Urinary bladder (tissue), 4 donors: ENCODE measurements around the gene HLA-F. TPM values are rescaled to one million over a fixed set of nuclear protein-coding genes. Genes with fewer than 3 reads are reported as not detected.

Source experiments
- DNase-seq: peaks from one replicate; pipeline ENCODE4 v3.0.0-alpha.2; 2015; ENCODE audit errors: extremely low spot score
- H3K27ac ChIP-seq: one replicate; pipeline ENCODE4 v1.5.1; 2013; ENCODE audit warnings: low read depth, mild to moderate bottlenecking, moderate library complexity
- H3K36me3 ChIP-seq: one replicate; pipeline ENCODE4 v1.6.1; 2013; ENCODE audit warnings: mild to moderate bottlenecking, moderate library complexity; ENCODE audit not compliant: insufficient read depth
- H3K4me1 ChIP-seq: one replicate; pipeline ENCODE4 v1.6.1; 2013; ENCODE audit warnings: mild to moderate bottlenecking, moderate library complexity; ENCODE audit not compliant: insufficient read depth
- H3K4me3 ChIP-seq: one replicate; pipeline ENCODE4 v1.5.1; 2013; ENCODE audit warnings: low read depth, low read length
- WGBS: extraction: QIAGEN DNeasy Blood & Tissue Kit; methylation state at CpG from one replicate; pipeline ENCODE4 v1.1.7; 2013; 5-methylcytosine and 5-hydroxymethylcytosine counted together
- polyA plus RNA-seq: library from polyadenylated mRNA; stranded (reverse); fragments of 200-250 nt; gene quantifications from one replicate; pipeline ENCODE4 v1.2.3, GENCODE V29; 2013
- total RNA-seq: library from RNA; depleted of rRNA; stranded (reverse); fragments of >200 nt; gene quantifications from one replicate; pipeline ENCODE4 v1.2.3, GENCODE V29; 2014
- donor health status: healthy with polysubstance abuse.
- donor health status: healthy.

HLA-F gene
- 12.5 TPM for total RNA-seq
- 100 TPM for polyA plus RNA-seq

- WGBS: under 1% methylated on average over 26 of the region's 26 CpGs
- H3K4me1 ChIP-seq: peaks cover 2% of the 10 kb centered on the region
- H3K4me3 ChIP-seq: peak within 1 kb of the TSS; percentile 78
- DNase-seq: peak; percentile 7
- H3K27ac ChIP-seq: peak within 1 kb of the TSS; percentile 53
- H3K36me3 ChIP-seq: no peaks in the 10 kb centered on the region
Measured at GRCh38 chr6:29723262-29723665, at the start of gene HLA-F. TSS of gene HLA-F (plus strand) at chr6:29723434. CDS start at chr6:29723464, 30 bp downstream.

- Histone ChIP-seq H3K27ac (no peak overlapping the region), H3K4me3 (no peak overlapping the region), H3K4me1 (no peaks in the 10 kb centered on the region), H3K36me3 (no peaks in the 10 kb centered on the region)
- DNase-seq: no peak
- whole genome bisulfite sequencing: 84% methylated on average over 5 of the region's 5 CpGs
Measured at GRCh38 chr6:29674008-29674407, 49.2 kb upstream of the HLA-F start.

GRCh38 chr6:29675561-29675960 lies 47.7 kb upstream of the HLA-F start:
- WGBS: 100% methylated on average over 1 of the region's 1 CpG
- H3K36me3 ChIP-seq: no peaks in the 10 kb centered on the region
- H3K4me3 ChIP-seq: no peak overlapping the region
- no peak overlapping the region for H3K27ac ChIP-seq
- no peaks in the 10 kb centered on the region for H3K4me1 ChIP-seq
- no peak for DNase-seq

DNA sequence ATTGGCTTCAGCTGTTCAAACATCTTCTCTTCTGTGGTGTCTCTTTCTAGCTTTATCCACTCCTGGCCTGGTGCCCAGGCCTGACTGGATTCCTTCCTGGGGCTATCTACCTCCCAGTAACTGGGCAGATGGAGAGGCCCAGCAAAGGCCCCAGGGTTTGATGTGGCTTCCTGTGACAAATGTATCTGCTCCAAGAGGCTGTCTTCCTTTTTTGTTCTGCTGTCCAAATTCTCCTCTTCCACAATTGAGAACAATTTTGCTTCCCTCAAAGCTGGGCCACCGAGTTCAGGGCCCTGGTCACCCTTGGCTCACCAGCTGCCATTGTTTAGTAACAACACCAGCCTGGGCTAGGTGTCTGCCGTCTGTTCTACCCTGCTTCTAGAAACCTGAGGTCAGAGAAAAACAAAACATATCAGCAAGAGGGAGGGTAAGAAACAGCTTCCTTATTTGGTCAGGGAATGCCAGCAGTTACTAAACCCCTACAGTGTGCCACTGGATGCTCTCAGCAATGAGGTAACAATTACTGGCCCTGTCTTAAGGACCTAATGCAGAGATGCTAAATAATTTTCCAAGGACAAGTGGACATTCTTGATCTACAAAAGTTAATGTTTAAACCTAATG lies 46.1 kb upstream of the HLA-F start:
- DNase-seq: no peak
- Histone ChIP-seq H3K4me3 (no peak overlapping the region), H3K4me1 (no peaks in the 10 kb centered on the region), H3K27ac (no peak overlapping the region), H3K36me3 (no peaks in the 10 kb centered on the region)
- 35% methylated on average over 2 of the region's 2 CpGs for WGBS

- Histone ChIP-seq H3K36me3 (no peaks in the 10 kb centered on the region), H3K4me1 (no peaks in the 10 kb centered on the region), H3K4me3 (no peak overlapping the region), H3K27ac (no peak overlapping the region)
- 94% methylated on average over 5 of the region's 5 CpGs for WGBS
- no peak for DNase-seq
Measured at GRCh38 chr6:29678114-29678513, 45.1 kb upstream of the HLA-F start.

- H3K36me3 ChIP-seq: no peaks in the 10 kb centered on the region
- no peak for DNase-seq
- no peak overlapping the region for H3K4me3 ChIP-seq
- WGBS: 77% methylated on average over 13 of the region's 13 CpGs
- H3K27ac ChIP-seq: no peak overlapping the region
- no peaks in the 10 kb centered on the region for H3K4me1 ChIP-seq
Measured at GRCh38 chr6:29679962-29680361, 43.3 kb upstream of the HLA-F start.

DNA sequence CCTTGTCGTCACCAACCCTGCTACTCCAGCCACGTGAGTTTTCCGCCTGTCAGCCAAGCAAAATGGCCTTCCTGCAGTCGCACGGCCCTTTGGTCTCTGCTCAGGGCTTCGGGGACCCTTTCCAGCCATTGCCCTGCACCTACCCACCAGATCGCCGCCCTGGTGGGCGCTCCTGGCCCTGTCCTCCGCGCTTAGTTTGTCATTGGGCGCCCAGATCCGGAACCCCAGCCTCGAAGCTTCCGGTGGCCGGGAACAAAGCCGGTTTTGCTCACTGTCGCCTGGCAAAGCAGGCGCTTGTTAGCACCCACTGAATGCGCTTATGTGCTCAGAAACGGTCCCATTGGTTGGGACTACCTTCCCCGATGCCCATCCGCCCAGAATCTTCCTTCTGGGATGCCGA lies 42.8 kb upstream of the HLA-F start:
- Histone ChIP-seq H3K36me3 (no peaks in the 10 kb centered on the region), H3K4me1 (no peaks in the 10 kb centered on the region), H3K27ac (no peak overlapping the region), H3K4me3 (no peak overlapping the region)
- DNase-seq: no peak
- 87% methylated on average over 24 of the region's 24 CpGs for WGBS

- Histone ChIP-seq H3K4me3 (no peak within 1 kb of the TSS), H3K36me3 (no peaks in the 10 kb centered on the region), H3K4me1 (no peaks in the 10 kb centered on the region), H3K27ac (no peak within 1 kb of the TSS)
- WGBS: 74% methylated on average over 31 of the region's 31 CpGs
- no peak for DNase-seq
Measured at GRCh38 chr6:29680904-29681303, 42.3 kb upstream of the HLA-F start, which contains the start of gene ZFP57. TSS of gene ZFP57 (minus strand) at chr6:29681152. CDS start at chr6:29677003, 4,149 bp downstream.

- DNase-seq: no peak
- no peaks in the 10 kb centered on the region for H3K4me1 ChIP-seq
- H3K36me3 ChIP-seq: no peaks in the 10 kb centered on the region
- H3K4me3 ChIP-seq: no peak overlapping the region
- no peak overlapping the region for H3K27ac ChIP-seq
- WGBS: 90% methylated on average over 8 of the region's 8 CpGs
Measured at GRCh38 chr6:29681811-29682210, 41.4 kb upstream of the HLA-F start.

DNA sequence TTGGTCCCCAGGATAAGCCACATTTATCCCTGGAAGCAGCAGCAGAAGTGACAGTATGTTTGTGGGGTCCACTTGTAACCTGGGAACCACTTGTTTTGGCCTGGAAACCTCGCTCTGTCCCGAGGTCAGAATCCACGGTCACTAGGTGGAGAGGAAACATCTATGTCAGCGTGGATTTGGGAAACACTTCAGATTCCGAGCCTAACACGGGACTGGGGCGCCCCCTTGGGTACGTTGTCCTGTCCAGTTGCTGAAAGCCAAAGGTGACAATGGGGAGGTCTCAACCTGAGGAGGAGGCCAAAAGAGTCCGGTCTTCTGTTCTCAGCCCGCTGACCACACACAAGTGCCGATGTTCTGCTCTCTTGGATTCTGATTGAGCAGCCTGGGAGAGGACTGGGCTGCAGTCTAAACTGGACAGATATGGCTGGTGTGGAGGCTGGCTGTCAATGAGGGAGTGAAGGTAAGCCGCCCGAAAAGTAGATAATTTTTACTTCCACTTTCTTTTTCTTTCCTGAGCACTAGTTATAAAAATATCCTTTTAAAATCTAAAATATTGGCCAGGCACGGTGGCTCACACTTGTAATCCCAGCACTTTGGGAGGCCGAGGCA lies 37.4 kb upstream of the HLA-F start:
- WGBS: 61% methylated on average over 15 of the region's 15 CpGs
- no peak overlapping the region for H3K4me3 ChIP-seq
- DNase-seq: no peak

DNA sequence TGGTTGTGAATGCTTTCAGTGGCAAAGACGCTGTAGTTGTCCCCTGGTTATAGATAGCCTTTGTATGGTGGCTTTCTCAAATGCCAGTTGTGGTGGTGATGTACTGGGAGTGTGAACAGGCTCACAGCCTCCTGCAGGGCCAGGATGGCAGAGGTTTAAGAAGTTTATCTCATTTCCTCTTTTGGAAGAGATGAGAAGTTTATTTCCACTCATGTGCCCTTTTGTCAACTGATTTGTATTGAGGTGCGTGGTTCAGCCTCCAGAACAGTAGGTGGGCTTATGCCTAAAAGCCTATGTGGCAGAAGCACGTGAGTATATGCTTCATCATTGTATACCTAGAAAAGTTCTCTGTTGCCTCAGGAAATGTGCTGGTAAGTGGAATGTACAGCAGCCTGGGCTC lies 28.6 kb upstream of the HLA-F start:
- 71% methylated on average over 3 of the region's 3 CpGs for WGBS
- Histone ChIP-seq H3K27ac (no peak overlapping the region), H3K4me3 (no peak overlapping the region), H3K36me3 (no peaks in the 10 kb centered on the region), H3K4me1 (no peaks in the 10 kb centered on the region)
- no peak for DNase-seq

More for the DNA sequence above, 37.4 kb upstream of the HLA-F start:
- H3K4me1 ChIP-seq: no peaks in the 10 kb centered on the region
- H3K27ac ChIP-seq: no peak overlapping the region
- H3K36me3 ChIP-seq: no peaks in the 10 kb centered on the region

GRCh38 chr6:29696147-29697125 lies 26.8 kb upstream of the HLA-F start:
- H3K27ac ChIP-seq: no peak overlapping the region
- H3K36me3 ChIP-seq: no peaks in the 10 kb centered on the region
- DNase-seq: no peak
- no peak overlapping the region for H3K4me3 ChIP-seq
- no peaks in the 10 kb centered on the region for H3K4me1 ChIP-seq
- 67% methylated on average over 10 of the region's 10 CpGs for WGBS

DNA sequence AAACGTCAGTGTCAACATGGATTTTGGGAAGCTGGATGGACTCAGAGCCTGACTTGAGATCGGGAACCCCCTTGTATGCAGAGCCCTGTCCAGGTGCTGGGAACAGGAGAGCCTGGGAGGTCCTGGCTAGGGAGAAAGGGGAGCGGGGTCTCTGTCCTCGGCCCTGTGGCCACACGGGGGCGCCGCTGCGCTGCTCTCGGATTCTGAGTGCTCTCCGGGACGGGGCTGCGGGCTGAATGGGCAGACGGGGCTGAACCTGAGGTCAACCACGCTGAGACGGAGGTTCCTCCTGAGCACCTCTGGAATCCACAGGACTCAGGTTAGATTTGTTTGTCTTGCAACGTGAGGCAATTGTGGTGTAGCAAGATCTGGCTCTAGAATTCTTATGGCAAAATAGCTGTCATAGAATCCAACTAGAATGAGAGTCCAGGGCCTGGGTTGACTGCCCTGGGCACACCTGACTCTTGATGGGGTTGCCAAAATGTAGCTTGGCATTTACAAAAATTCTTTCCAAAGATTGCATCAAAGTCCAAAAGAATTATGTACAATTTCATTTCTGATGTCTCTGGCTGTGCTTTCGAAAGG lies 20.6 kb upstream of the HLA-F start:
- Histone ChIP-seq H3K4me1 (no peaks in the 10 kb centered on the region), H3K27ac (no peak overlapping the region), H3K4me3 (no peak overlapping the region), H3K36me3 (no peaks in the 10 kb centered on the region)
- WGBS: 8% methylated on average over 17 of the region's 17 CpGs
- DNase-seq: no peak
